DOHH2 (cell line): Measurements from ENCODE around the gene TRIP6.

Source experiments
- EZH2phosphoT487 ChIP-seq: fragments of 200-600 bp; sonication (generic); IDR thresholded peaks from 2 replicates; pipeline ENCODE4 v1.6.1; 2017; ENCODE audit warnings: borderline replicate concordance, mild to moderate bottlenecking, antibody characterized with exemption, low read length, moderate library complexity, mixed read lengths
- TF ChIP-seq, protein P1 (sequence below): fragments of 200-600 bp; sonication (generic); IDR thresholded peaks from one replicate; pipeline ENCODE4 v1.5.1; 2014; ENCODE audit warnings: antibody characterized with exemption, mild to moderate bottlenecking, low read depth, low read length; ENCODE audit not compliant: poor library complexity, severe bottlenecking

DNA sequence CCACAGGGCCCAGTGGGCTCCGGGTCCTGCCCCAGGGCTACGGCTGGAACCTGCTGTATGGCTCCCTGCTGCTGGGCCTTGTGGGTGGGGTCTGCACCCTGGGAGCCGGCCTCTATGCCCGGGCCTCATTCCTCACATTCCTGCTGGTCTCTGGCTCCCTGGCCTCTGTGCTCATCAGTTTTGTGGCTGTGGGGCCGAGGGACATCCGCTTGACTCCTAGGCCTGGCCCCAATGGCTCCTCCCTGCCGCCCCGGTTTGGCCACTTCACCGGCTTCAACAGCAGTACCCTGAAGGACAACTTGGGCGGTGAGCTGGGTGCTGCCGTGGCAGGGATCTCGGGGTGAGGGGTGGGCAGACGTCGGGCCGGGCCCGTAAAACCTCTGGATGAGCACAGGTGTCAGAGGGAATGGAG is 10.3 kb upstream of the TRIP6 start:
- TF ChIP-seq, protein P1, sequence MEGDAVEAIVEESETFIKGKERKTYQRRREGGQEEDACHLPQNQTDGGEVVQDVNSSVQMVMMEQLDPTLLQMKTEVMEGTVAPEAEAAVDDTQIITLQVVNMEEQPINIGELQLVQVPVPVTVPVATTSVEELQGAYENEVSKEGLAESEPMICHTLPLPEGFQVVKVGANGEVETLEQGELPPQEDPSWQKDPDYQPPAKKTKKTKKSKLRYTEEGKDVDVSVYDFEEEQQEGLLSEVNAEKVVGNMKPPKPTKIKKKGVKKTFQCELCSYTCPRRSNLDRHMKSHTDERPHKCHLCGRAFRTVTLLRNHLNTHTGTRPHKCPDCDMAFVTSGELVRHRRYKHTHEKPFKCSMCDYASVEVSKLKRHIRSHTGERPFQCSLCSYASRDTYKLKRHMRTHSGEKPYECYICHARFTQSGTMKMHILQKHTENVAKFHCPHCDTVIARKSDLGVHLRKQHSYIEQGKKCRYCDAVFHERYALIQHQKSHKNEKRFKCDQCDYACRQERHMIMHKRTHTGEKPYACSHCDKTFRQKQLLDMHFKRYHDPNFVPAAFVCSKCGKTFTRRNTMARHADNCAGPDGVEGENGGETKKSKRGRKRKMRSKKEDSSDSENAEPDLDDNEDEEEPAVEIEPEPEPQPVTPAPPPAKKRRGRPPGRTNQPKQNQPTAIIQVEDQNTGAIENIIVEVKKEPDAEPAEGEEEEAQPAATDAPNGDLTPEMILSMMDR = no peak
- TF ChIP-seq EZH2phosphoT487 = no peak
